ENCODE data around the gene SAE1. TPM values are rescaled to one million over a fixed set of nuclear protein-coding genes. Genes with fewer than 3 reads are reported as not detected.
"Not testable (repeated sequence)": the region's sequence is repeated elsewhere in the genome, so short reads cannot be mapped to it uniquely, and the experiment has no call there.

SAE1 gene
- total RNA-seq, 1 experiment from 2014 or later, result 47.5 TPM

- no peaks in the 10 kb centered on the region for H3K9me3 ChIP-seq (ENCODE audit: low read length)
- H3K27me3 ChIP-seq (ENCODE audit: low read length), result no peaks in the 10 kb centered on the region
- H3K4me2 ChIP-seq (ENCODE audit: low read depth, low read length, poor library complexity, severe bottlenecking), result peak overlapping the region; percentile 77
- H4K20me1 ChIP-seq (ENCODE audit: insufficient read depth, low read depth, low read length), result no peaks in the 10 kb centered on the region
- H3K4me1 ChIP-seq (ENCODE audit: low read length), result peaks cover 42% of the 10 kb centered on the region
- no peaks in the 10 kb centered on the region for H3K36me3 ChIP-seq (ENCODE audit: insufficient read depth, low read length)
- no peaks in the 10 kb centered on the region for H3K79me2 ChIP-seq (ENCODE audit: low read length)
- H3K27ac ChIP-seq (ENCODE audit: low read length), result no peak overlapping the region
- H2AFZ ChIP-seq (ENCODE audit: low read length), result no peak overlapping the region
- no peaks in the 10 kb centered on the region for H3K9me2 ChIP-seq (replicated peaks; ENCODE audit: insufficient read depth, low read length)
- H3K9ac ChIP-seq (ENCODE audit: low read length), result peak overlapping the region; percentile 75; the same call in 1 of the 2 replicates
- H3K4me3 ChIP-seq (ENCODE audit: low read length), result peak overlapping the region; percentile 68; the same call in 1 of the 2 replicates
- DNase-seq, result no peak
Observed at GRCh38 chr19:47243364-47243775, 112.7 kb downstream of the SAE1 start.

GRCh38 chr19:47243776-47244547 is 113.3 kb downstream of the SAE1 start:
- Histone ChIP-seq H3K4me2 (ENCODE audit: low read depth, low read length, poor library complexity, severe bottlenecking) (peak overlapping the region; percentile 77), H3K27ac (ENCODE audit: low read length) (no peak overlapping the region), H3K36me3 (ENCODE audit: insufficient read depth, low read length) (no peaks in the 10 kb centered on the region), H2AFZ (ENCODE audit: low read length) (peak overlapping the region; percentile 54), H3K9me3 (ENCODE audit: low read length) (no peaks in the 10 kb centered on the region), H4K20me1 (ENCODE audit: insufficient read depth, low read depth, low read length) (no peaks in the 10 kb centered on the region), H3K27me3 (ENCODE audit: low read length) (no peaks in the 10 kb centered on the region), H3K9me2 (replicated peaks; ENCODE audit: insufficient read depth, low read length) (no peaks in the 10 kb centered on the region), H3K79me2 (ENCODE audit: low read length) (no peaks in the 10 kb centered on the region), H3K4me1 (ENCODE audit: low read length) (peaks cover 41% of the 10 kb centered on the region), H3K9ac (ENCODE audit: low read length) (peak overlapping the region; percentile 75), H3K4me3 (ENCODE audit: low read length) (peak overlapping the region; percentile 68)
- peak; percentile 95 for DNase-seq

GRCh38 chr19:47247308-47247990 is 116.8 kb downstream of the SAE1 start:
- no peaks in the 10 kb centered on the region for H3K9me3 ChIP-seq (ENCODE audit: low read length)
- peak; percentile 81 for DNase-seq
- H3K4me3 ChIP-seq (ENCODE audit: low read length), result no peak overlapping the region
- no peak overlapping the region for H3K27ac ChIP-seq (ENCODE audit: low read length)
- H3K36me3 ChIP-seq (ENCODE audit: insufficient read depth, low read length), result no peaks in the 10 kb centered on the region
- H3K27me3 ChIP-seq (ENCODE audit: low read length), result no peaks in the 10 kb centered on the region
- no peak overlapping the region for H3K4me2 ChIP-seq (ENCODE audit: low read depth, low read length, poor library complexity, severe bottlenecking)
- no peak overlapping the region for H2AFZ ChIP-seq (ENCODE audit: low read length)
- no peaks in the 10 kb centered on the region for H4K20me1 ChIP-seq (ENCODE audit: insufficient read depth, low read depth, low read length)
- H3K9ac ChIP-seq (ENCODE audit: low read length), result no peak overlapping the region
- peaks cover 16% of the 10 kb centered on the region for H3K4me1 ChIP-seq (ENCODE audit: low read length)
- H3K79me2 ChIP-seq (ENCODE audit: low read length), result no peaks in the 10 kb centered on the region
- no peaks in the 10 kb centered on the region for H3K9me2 ChIP-seq (replicated peaks; ENCODE audit: insufficient read depth, low read length)

GRCh38 chr19:47253016-47253415 is 122.4 kb downstream of the SAE1 start:
- H4K20me1 ChIP-seq (ENCODE audit: insufficient read depth, low read depth, low read length); H3K9ac ChIP-seq (ENCODE audit: low read length); H3K27ac ChIP-seq (ENCODE audit: low read length); H3K79me2 ChIP-seq (ENCODE audit: low read length); H2AFZ ChIP-seq (ENCODE audit: low read length); DNase-seq; H3K4me3 ChIP-seq (ENCODE audit: low read length); H3K9me3 ChIP-seq (ENCODE audit: low read length); H3K9me2 ChIP-seq (replicated peaks; ENCODE audit: insufficient read depth, low read length); H3K36me3 ChIP-seq (ENCODE audit: insufficient read depth, low read length); H3K27me3 ChIP-seq (ENCODE audit: low read length); H3K4me2 ChIP-seq (ENCODE audit: low read depth, low read length, poor library complexity, severe bottlenecking): not testable (repeated sequence)
- peaks cover 14% of the 10 kb centered on the region for H3K4me1 ChIP-seq (ENCODE audit: low read length)

GRCh38 chr19:47253467-47253881 is 122.8 kb downstream of the SAE1 start:
- Histone ChIP-seq H3K9ac (ENCODE audit: low read length) (no peak overlapping the region), H2AFZ (ENCODE audit: low read length) (no peak overlapping the region)
- DNase-seq, result no peak

GRCh38 chr19:47253970-47254369 is 123.3 kb downstream of the SAE1 start:
- peaks cover 14% of the 10 kb centered on the region for H3K79me2 ChIP-seq (ENCODE audit: low read length)
- H2AFZ ChIP-seq (ENCODE audit: low read length), result no peak overlapping the region
- H3K4me2 ChIP-seq (ENCODE audit: low read depth, low read length, poor library complexity, severe bottlenecking), result no peak overlapping the region
- no peaks in the 10 kb centered on the region for H3K9me2 ChIP-seq (replicated peaks; ENCODE audit: insufficient read depth, low read length)
- H3K27ac ChIP-seq (ENCODE audit: low read length), result no peak overlapping the region
- H3K9ac ChIP-seq (ENCODE audit: low read length), result no peak overlapping the region
- no peak for DNase-seq
- no peaks in the 10 kb centered on the region for H3K36me3 ChIP-seq (ENCODE audit: insufficient read depth, low read length)
- H3K9me3 ChIP-seq (ENCODE audit: low read length), result no peaks in the 10 kb centered on the region
- H3K27me3 ChIP-seq (ENCODE audit: low read length), result no peaks in the 10 kb centered on the region
- H3K4me1 ChIP-seq (ENCODE audit: low read length), result peaks cover 16% of the 10 kb centered on the region
- 0 out of 2 replicates have a peak, but pooled peaks cover 4% of the 10 kb centered on the region for H4K20me1 ChIP-seq (ENCODE audit: insufficient read depth, low read depth, low read length)
- H3K4me3 ChIP-seq (ENCODE audit: low read length), result no peak overlapping the region

More at GRCh38 chr19:47253467-47253881, 122.8 kb downstream of the SAE1 start:
- H3K27ac ChIP-seq (ENCODE audit: low read length), result no peak overlapping the region
- no peaks in the 10 kb centered on the region for H3K36me3 ChIP-seq (ENCODE audit: insufficient read depth, low read length)
- H3K9me2 ChIP-seq (replicated peaks; ENCODE audit: insufficient read depth, low read length), result no peaks in the 10 kb centered on the region
- no peak overlapping the region for H3K4me2 ChIP-seq (ENCODE audit: low read depth, low read length, poor library complexity, severe bottlenecking)
- no peaks in the 10 kb centered on the region for H3K9me3 ChIP-seq (ENCODE audit: low read length)
- H4K20me1 ChIP-seq (ENCODE audit: insufficient read depth, low read depth, low read length), result 0 out of 2 replicates have a peak, but pooled peaks cover 4% of the 10 kb centered on the region
- H3K4me1 ChIP-seq (ENCODE audit: low read length), result peaks cover 16% of the 10 kb centered on the region
- H3K27me3 ChIP-seq (ENCODE audit: low read length), result no peaks in the 10 kb centered on the region
- no peak overlapping the region for H3K4me3 ChIP-seq (ENCODE audit: low read length)
- peaks cover 11% of the 10 kb centered on the region for H3K79me2 ChIP-seq (ENCODE audit: low read length)

- H3K4me1 ChIP-seq (ENCODE audit: low read length), result peaks cover 16% of the 10 kb centered on the region
- H3K4me3 ChIP-seq (ENCODE audit: low read length), result peak within 1 kb of the TSS; percentile 74
- no peaks in the 10 kb centered on the region for H3K27me3 ChIP-seq (ENCODE audit: low read length)
- H3K9me3 ChIP-seq (ENCODE audit: low read length), result no peaks in the 10 kb centered on the region
- H4K20me1 ChIP-seq (ENCODE audit: insufficient read depth, low read depth, low read length), result 0 out of 2 replicates have a peak, but pooled peaks cover 4% of the 10 kb centered on the region
- no peaks in the 10 kb centered on the region for H3K36me3 ChIP-seq (ENCODE audit: insufficient read depth, low read length)
- peak; percentile 99 for DNase-seq
- peak within 1 kb of the TSS; percentile 83 for H3K4me2 ChIP-seq (ENCODE audit: low read depth, low read length, poor library complexity, severe bottlenecking)
- peaks cover 14% of the 10 kb centered on the region for H3K79me2 ChIP-seq (ENCODE audit: low read length)
- H3K9me2 ChIP-seq (replicated peaks; ENCODE audit: insufficient read depth, low read length), result no peaks in the 10 kb centered on the region
- peak within 1 kb of the TSS; percentile 77 for H3K9ac ChIP-seq (ENCODE audit: low read length)
- peak within 1 kb of the TSS; percentile 57 for H2AFZ ChIP-seq (ENCODE audit: low read length)
- H3K27ac ChIP-seq (ENCODE audit: low read length), result peak within 1 kb of the TSS; percentile 13; the same call in 1 of the 2 replicates
Observed at GRCh38 chr19:47255879-47256692, 125.5 kb downstream of the SAE1 start, which contains the start of gene CCDC9. Gene CCDC9 (plus strand): TSS chr19:47256525. CDS start chr19:47258401, 1,876 bp downstream.

All from Karpas-422 (cell line).